HG03571 (cell line): ENCODE results near the gene VSTM1.
A peak's percentile ranks its signal among the peaks of the same experiment; 100 is the strongest.
"Not testable (repeated sequence)": the region's sequence is repeated elsewhere in the genome, so short reads cannot be mapped to it uniquely, and the experiment has no call there.

Source experiments
- ATAC-seq: cut with Tn5 transposase; IDR thresholded peaks from one replicate; pipeline ENCODE4 v1.9.1; 2021; ENCODE audit not compliant: unreplicated experiment

VSTM1 gene, protein sequence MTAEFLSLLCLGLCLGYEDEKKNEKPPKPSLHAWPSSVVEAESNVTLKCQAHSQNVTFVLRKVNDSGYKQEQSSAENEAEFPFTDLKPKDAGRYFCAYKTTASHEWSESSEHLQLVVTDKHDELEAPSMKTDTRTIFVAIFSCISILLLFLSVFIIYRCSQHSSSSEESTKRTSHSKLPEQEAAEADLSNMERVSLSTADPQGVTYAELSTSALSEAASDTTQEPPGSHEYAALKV

GRCh38 chr19:54063350-54064116 is at the start of gene VSTM1:
TSS of gene VSTM1 (minus strand) at chr19:54063897. CDS start at chr19:54063777, 120 bp downstream.
- ATAC-seq, result no peak

GRCh38 chr19:54109651-54110050 is 46.0 kb upstream of the VSTM1 start:
- no peak for ATAC-seq

- ATAC-seq, result no peak
Observed at GRCh38 chr19:54108496-54108895, 44.8 kb upstream of the VSTM1 start.

DNA sequence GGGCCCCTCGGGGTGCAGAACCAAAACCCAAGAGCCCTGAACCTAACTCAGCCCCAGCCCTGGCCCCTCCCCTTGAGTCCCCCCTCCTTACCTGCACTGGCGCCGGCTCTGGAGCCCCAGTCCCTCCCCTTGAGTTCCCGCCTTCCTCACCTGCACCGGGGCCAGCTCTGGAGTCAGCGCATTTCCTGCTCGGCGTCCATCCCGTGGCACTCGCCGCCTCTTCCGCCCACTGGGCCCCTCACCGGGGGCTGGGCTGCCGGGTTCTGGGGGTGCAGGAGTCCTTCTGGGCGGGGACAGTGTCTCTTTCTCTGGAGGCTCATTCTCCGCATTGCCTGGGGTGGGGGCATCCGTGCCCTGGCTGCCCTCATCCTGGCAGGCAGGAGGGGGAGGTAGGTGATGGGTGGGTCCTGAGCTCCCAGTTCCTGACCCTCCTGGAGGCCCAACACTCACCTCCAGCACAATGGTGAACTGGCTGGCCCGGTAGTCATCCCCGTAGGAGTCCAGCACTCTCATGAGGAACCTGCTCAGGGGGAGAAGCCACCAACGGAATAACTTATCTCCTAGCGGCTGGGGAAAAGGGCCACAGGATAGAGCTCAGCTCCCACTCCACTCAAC is 44.3 kb upstream of the VSTM1 start:
- no peak for ATAC-seq

DNA sequence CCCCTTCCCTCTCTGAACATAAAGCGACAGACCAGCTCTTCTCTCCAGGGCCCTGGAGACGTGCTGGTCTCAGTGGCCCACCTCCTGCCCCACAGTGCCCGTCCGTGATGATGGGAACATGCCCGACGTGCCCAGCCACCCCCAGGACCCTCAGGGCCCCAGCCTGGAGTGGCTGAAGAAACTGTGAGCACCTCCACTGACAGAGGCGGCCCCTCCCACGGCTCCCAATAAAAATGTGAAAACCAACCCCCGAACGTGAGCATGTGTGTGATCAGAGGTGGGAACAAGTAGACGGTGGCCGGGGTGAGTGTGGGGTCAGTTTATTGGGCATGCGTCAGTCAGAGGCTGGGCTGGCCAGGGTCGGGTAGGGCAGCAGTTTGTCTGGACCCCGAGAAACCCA is 43.0 kb upstream of the VSTM1 start:
- ATAC-seq, result no peak

DNA sequence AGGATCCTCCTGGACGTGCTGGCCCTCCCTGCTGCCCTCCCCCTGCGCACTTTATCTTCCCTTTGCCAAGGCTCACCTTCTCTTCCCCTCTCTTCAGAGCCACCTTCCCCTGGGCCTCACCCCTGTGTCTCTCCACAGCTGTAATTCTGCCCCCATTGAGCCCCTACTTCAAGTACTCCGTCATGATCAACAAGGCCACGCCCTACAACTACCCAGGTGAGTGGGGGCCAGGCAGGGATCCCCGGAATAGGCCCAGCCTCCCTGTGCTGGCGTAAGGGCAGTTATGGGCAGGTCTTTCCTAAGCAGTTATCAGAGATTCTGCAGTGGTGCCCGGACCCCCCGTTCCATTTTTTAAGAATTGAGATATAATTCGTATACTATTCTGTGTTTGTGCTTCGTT is 42.1 kb upstream of the VSTM1 start:
- ATAC-seq, result no peak

DNA sequence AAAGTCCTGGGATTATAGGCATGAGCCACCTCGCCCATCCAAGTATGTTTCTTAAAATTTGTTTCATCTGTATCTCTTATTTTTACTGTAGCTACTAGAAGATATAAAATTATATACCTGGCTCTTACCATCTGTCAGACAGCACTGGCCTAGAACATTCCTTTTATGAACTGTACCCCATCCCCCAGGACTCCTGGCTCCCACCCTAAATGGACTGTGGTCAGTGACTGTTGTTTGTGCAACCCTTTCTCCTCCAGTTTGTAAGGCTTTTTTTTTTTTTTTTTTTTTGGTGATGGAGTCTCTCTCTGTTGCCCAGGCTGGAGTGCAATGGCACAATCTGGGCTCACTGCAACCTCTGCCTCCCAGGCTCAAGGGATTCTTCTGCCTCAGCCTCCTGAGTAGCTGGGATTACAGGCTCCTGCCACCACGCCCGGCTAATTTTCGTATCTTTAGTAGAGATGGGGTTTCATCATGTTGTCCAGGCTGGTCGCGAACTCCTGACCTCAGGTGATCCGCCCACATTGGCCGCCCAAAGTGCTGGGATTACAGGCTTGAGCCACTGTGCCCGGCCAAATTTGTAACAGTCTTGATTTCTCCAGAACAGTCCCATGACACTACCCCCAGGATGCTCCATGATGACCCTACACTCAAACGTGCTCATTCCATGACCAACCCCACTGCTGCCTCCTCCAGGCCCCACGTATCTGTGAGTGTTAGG is 41.5 kb upstream of the VSTM1 start:
- no peak for ATAC-seq

DNA sequence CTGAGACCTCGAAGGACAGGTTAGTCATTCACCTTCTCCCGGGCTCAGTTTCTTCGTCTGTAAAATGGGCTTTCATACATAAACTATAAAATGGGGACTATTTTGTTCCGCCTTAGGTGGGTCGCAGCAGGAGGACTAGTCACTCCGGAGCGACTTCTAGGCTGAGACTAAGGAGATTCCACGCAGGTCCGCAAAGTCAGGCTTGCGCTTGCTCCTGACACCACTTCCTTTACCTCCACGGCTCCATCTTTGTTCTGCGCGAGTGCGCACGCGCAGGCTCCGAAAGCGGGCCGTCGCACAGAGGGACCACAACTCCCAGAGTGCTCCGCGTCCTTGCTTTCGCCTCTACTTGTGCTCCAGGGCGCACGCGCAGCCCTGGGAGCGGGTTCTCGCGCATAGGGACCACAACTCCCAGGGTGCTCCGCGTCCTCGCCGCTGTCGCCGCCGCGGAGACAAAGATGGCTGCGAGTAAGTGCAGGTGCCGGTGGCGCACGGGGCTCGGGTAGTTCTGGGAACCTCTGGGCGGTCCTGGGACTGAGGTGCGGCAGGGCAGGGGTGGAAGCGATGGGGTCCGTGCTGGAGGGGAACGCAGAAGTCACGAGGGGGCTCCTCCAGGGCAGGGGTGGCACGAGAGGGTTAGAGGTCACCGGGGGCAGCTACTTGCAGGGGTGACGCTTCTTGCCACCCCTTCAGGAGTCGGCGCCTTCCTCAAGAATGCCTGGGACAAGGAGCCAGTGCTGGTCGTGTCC is 38.9 kb upstream of the VSTM1 start, which contains the start of gene NDUFA3:
Gene NDUFA3, plus strand, starts transcription at position 435 of the 749 bp plus-strand sequence. Its CDS starts 24 bp downstream, at position 459.
- ATAC-seq, result peak; percentile 91

GRCh38 chr19:54100561-54100960 is 36.9 kb upstream of the VSTM1 start, which contains the start of gene OSCAR:
TSS of gene OSCAR (minus strand) at chr19:54100803. CDS start at chr19:54100792, 11 bp downstream.
- no peak for ATAC-seq

DNA sequence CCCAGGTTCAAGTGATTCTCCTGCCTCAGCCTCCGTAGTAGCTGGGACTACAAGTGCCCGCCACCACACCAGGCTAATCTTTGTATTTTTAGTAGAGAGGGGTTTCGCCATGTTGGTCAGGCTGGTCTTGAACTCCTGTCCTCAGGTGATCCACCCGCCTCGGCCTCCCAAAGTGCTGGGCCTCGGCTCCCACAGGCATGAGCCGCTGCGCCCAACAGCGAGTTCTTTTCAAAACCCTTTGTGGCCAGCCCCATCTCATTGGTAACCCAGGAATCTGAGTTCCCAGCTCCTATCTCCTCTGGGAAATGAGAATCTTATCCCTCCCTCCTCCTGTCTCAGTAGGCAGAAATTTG is 36.2 kb upstream of the VSTM1 start:
- ATAC-seq, result not testable (repeated sequence)

- no peak for ATAC-seq
Observed at GRCh38 chr19:54099190-54099902, 35.6 kb upstream of the VSTM1 start.

- no peak for ATAC-seq
Observed at GRCh38 chr19:54096617-54097106, 33.0 kb upstream of the VSTM1 start.

DNA sequence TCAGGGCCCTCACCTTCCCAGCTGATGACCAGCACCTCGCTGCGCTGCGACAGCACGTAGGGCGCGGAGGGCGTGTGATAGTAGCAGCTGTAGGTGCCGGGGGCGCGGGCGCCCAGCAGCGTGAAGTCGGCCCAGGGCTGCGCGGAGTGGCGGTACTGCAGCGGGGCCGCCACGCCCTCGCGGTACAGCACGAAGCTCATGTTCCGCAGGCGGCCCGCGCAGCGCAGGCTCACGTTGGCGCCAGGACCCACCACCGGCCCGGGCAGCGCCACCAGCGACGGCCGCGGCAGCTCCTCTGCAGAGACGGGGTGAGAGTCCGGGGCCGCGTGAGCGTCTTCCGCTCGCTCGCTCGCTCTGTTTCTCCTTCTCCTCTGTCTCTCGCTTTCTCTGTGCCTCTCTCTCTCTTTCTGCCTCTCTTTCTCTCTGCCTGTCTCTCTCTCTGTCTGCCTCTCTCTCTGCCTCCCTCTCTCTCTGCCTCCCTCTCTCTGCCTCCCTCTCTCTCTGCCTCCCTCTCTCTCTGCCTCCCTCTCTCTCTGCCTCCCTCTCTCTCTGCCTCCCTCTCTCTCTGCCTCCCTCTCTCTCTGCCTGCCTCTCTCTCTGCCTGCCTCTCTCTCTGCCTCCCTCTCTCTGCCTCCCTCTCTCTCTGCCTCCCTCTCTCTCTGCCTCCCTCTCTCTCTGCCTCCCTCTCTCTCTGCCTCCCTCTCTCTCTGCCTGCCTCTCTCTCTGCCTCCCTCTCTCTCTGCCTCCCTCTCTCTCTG is 32.3 kb upstream of the VSTM1 start:
- ATAC-seq, result not testable (repeated sequence)

DNA sequence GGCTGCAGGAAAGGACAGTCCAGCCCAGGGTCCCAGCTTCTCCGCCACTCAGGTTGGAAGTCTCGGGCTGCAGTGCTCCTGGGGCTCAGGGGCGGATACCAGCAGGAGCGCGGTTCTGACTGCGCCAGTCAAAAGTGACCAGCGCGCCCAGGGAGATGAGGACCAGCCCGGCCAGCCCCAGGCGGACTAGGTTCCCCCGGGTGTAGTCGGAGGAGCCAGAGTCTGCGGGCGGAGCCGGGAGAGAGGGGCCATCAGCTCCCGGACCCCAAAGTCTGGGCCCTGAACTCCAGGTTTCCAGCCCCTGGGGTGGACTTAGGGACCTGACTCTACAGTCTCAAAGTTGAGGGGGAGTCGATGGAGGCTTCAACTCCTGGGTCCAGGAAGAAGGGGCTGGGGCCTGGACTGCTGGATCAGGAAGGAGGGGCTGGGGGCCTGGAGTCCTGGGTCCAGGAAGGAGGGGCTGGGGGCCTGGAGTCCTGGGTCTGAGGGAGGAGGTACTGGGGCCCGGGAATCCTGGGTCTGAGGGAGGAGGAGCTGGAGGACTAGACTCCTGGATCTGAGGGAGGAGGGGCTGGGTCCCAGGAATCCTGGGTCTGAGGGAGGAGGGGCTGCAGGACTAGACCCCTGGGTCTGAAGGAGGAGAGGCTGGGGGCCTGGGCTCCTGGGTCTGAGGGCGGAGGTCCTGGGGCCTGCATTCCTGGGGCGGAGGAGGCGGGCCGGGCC is 31.6 kb upstream of the VSTM1 start:
- ATAC-seq, result no peak

GRCh38 chr19:54094426-54095000 is 30.8 kb upstream of the VSTM1 start:
- ATAC-seq, result no peak

DNA sequence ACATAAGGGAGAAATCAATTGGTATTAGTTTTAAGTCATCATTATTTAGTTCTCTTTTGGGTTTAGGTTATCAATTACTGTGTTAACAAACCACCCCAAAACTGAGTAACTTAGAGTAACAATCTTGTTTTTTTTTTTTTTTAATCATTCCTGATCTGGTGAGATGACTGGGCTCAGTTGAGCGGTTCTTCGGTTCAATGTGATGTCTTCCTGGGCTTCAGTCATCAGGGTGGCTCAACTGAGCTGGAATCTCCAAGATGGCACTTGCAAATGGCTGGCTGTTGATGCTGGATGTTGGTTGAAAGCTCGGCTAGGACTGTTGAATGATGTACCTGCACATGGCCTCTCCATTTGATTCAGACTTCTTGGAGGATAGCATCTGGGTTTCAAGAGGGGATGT is 20.7 kb upstream of the VSTM1 start:
- no peak for ATAC-seq

- no peak for ATAC-seq
Observed at GRCh38 chr19:54081032-54081431, 17.3 kb upstream of the VSTM1 start, which contains the start of gene TARM1. TSS of gene TARM1 (minus strand) at chr19:54081365. CDS start at chr19:54081340, 25 bp downstream.

DNA sequence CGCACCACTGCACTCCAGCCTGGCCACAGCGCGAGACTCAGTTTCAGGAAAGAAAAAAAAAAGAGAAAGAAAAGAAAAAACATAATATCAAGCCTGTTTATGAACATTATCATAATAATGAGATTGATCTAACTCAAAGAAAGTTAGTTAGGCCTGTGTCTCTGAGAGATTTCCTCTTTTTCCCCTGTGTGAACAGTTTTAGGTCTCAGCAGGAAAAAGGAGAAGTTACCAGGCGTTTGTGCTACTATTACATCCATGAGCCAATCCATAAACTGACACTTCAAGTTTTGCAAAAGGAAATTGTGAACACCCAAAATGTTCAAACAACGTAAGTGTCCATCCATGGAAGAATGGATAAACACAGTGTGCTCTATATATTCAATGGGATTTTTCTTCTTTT is 13.6 kb upstream of the VSTM1 start:
- ATAC-seq, result no peak
